Right lobe of liver (tissue), 4 donors: ENCODE measurements around the gene KSR2.

ENCODE experiments used
- POLR2A ChIP-seq: fragments of 450-650 bp; IDR thresholded peaks from one replicate; pipeline ENCODE4 v1.6.1; 2017; ENCODE audit warnings: antibody characterized with exemption, mild to moderate bottlenecking
- TF ChIP-seq, protein P1 (sequence below), 4 donors: fragments of 200-600 bp in 3 of 4; fragments of 450-650 bp in 1 of 4; IDR thresholded peaks; one replicate each; pipeline versions ENCODE4 v1.5.1 to v1.8.0; 2016 to 2022; ENCODE audit warnings: antibody characterized with exemption in 4 of 4, mild to moderate bottlenecking in 2 of 4
- donor health status: DM: no; HTN: no; CAD: no.
- donor health status: DM: no; HTN: no; CAD: no.
- donor health status: DM: no; HTN: yes; CAD: no.

GRCh38 chr12:117466677-117467362 is 502.0 kb downstream of the KSR2 start:
- TF ChIP-seq, protein P1, sequence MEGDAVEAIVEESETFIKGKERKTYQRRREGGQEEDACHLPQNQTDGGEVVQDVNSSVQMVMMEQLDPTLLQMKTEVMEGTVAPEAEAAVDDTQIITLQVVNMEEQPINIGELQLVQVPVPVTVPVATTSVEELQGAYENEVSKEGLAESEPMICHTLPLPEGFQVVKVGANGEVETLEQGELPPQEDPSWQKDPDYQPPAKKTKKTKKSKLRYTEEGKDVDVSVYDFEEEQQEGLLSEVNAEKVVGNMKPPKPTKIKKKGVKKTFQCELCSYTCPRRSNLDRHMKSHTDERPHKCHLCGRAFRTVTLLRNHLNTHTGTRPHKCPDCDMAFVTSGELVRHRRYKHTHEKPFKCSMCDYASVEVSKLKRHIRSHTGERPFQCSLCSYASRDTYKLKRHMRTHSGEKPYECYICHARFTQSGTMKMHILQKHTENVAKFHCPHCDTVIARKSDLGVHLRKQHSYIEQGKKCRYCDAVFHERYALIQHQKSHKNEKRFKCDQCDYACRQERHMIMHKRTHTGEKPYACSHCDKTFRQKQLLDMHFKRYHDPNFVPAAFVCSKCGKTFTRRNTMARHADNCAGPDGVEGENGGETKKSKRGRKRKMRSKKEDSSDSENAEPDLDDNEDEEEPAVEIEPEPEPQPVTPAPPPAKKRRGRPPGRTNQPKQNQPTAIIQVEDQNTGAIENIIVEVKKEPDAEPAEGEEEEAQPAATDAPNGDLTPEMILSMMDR (IDR thresholded peaks at IDR 0.05): no peak
- TF ChIP-seq POLR2A: no peak
